Activated naive CD8-positive, alpha-beta T cell treated with anti-CD3 and anti-CD28 coated beads, Interleukin-2, amount 50 U/mL, for 24 hours (primary cell): ENCODE results near the gene FBXL15.

ENCODE experiments used
- ATAC-seq: fragments of 150-1000 bp; cut with Tn5 transposase; one replicate; pipeline ENCODE4 v1.10.0; 2021
- DNase-seq: peaks from one replicate; pipeline ENCODE4 v3.0.0; 2021
- H3K27ac Mint-ChIP-seq: one replicate; pipeline ENCODE4 v1.8.0; 2021; ENCODE audit warnings: mild to moderate bottlenecking, mixed read lengths
- H3K27me3 Mint-ChIP-seq: one replicate; pipeline ENCODE4 v1.8.0; 2021; ENCODE audit warnings: mixed read lengths
- H3K36me3 Mint-ChIP-seq: one replicate; pipeline ENCODE4 v1.8.0; 2021; ENCODE audit warnings: low read depth, mixed read lengths
- H3K4me1 Mint-ChIP-seq: one replicate; pipeline ENCODE4 v1.8.0; 2021; ENCODE audit warnings: mixed read lengths
- H3K4me3 Mint-ChIP-seq: one replicate; pipeline ENCODE4 v1.8.0; 2021; ENCODE audit warnings: mild to moderate bottlenecking, moderate library complexity, mixed read lengths
- H3K9me3 Mint-ChIP-seq: one replicate; pipeline ENCODE4 v1.8.0; 2021; ENCODE audit warnings: mixed read lengths

Gene FBXL15

GRCh38 chr10:102462512-102463054 is 41.9 kb downstream of the FBXL15 start:
- Mint-ChIP-seq H3K9me3 (no peaks in the 10 kb centered on the region), H3K4me1 (peaks cover 37% of the 10 kb centered on the region), H3K36me3 (no peaks in the 10 kb centered on the region), H3K27me3 (peaks cover 2% of the 10 kb centered on the region), H3K27ac (peak overlapping the region; percentile 67), H3K4me3 (peak overlapping the region; percentile 88)
- ATAC-seq (peak; percentile 5), DNase-seq (no peak)

- no peaks in the 10 kb centered on the region for H3K9me3 Mint-ChIP-seq
- peaks cover 37% of the 10 kb centered on the region for H3K4me1 Mint-ChIP-seq
- H3K27ac Mint-ChIP-seq, result no peak overlapping the region
- no peaks in the 10 kb centered on the region for H3K36me3 Mint-ChIP-seq
- H3K27me3 Mint-ChIP-seq, result peaks cover 2% of the 10 kb centered on the region
- H3K4me3 Mint-ChIP-seq, result no peak overlapping the region
- no peak for ATAC-seq
- DNase-seq, result no peak
These were observed 43.3 kb downstream of the FBXL15 start for GRCh38 chr10:102463983-102464382.

GRCh38 chr10:102465466-102465865 is 44.8 kb downstream of the FBXL15 start:
- ATAC-seq (no peak), DNase-seq (no peak)
- Mint-ChIP-seq H3K27me3 (peaks cover 2% of the 10 kb centered on the region), H3K9me3 (no peaks in the 10 kb centered on the region), H3K36me3 (peaks cover 4% of the 10 kb centered on the region), H3K4me1 (peaks cover 37% of the 10 kb centered on the region), H3K4me3 (no peak overlapping the region), H3K27ac (no peak overlapping the region)

DNA sequence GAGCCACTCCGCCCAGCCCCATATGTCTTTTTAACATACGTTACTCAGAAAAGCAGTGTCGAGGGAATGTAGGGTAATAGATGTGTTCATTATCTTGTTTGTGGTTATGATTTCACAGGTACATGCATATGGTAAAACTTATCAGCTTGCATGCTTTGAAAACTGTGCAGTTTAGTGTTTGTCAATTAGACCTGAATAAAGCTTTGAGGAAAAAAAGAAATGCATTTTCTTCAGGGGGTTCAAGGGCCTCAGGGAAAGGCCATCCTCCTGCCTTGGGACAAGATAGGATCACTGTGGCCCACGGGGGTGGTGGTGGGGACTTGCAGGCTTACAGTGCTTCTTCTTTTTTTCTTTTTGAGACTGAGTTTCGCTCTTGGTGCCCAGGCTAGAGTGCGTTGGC is 46.7 kb downstream of the FBXL15 start:
- ATAC-seq, result no peak
- no peak for DNase-seq
- Mint-ChIP-seq H3K9me3 (no peaks in the 10 kb centered on the region), H3K27me3 (peaks cover 2% of the 10 kb centered on the region), H3K4me1 (peaks cover 19% of the 10 kb centered on the region), H3K36me3 (peaks cover 4% of the 10 kb centered on the region), H3K4me3 (no peak overlapping the region), H3K27ac (no peak overlapping the region)

GRCh38 chr10:102467971-102468438 is 47.4 kb downstream of the FBXL15 start:
- peaks cover 16% of the 10 kb centered on the region for H3K4me1 Mint-ChIP-seq

DNA sequence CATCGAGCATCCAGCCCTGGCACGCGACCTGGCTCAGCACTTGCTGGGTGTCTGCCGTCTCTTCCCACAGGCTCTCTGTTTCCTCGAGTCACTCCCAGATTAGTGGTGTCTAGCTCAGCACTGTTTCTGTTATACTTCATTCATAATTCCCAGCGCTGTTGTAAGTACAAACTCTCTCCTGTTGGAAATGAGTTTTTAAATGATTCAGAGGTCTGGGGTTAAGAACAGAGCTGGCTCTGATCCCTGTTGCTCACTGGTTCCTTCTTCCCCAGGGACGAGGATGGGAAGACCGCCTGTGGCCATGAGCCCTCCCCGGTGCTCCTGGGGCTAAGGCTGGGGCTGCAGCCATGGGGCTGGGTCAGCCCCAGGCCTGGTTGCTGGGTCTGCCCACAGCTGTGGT is 48.0 kb downstream of the FBXL15 start:
- Mint-ChIP-seq H3K4me3 (no peak overlapping the region), H3K27me3 (no peaks in the 10 kb centered on the region), H3K9me3 (no peaks in the 10 kb centered on the region), H3K36me3 (peaks cover 8% of the 10 kb centered on the region), H3K27ac (no peak overlapping the region), H3K4me1 (peaks cover 16% of the 10 kb centered on the region)
- DNase-seq (no peak), ATAC-seq (no peak)

More at GRCh38 chr10:102467971-102468438, 47.4 kb downstream of the FBXL15 start:
- DNase-seq (no peak), ATAC-seq (no peak)
- Mint-ChIP-seq H3K27me3 (no peaks in the 10 kb centered on the region), H3K9me3 (no peaks in the 10 kb centered on the region), H3K27ac (no peak overlapping the region), H3K4me3 (no peak overlapping the region), H3K36me3 (peaks cover 8% of the 10 kb centered on the region)

- no peaks in the 10 kb centered on the region for H3K27me3 Mint-ChIP-seq
- peaks cover 11% of the 10 kb centered on the region for H3K36me3 Mint-ChIP-seq
- peaks cover 15% of the 10 kb centered on the region for H3K4me1 Mint-ChIP-seq
- ATAC-seq (no peak), DNase-seq (no peak)
- no peak overlapping the region for H3K27ac Mint-ChIP-seq
- H3K9me3 Mint-ChIP-seq, result no peaks in the 10 kb centered on the region
- H3K4me3 Mint-ChIP-seq, result no peak overlapping the region
These were observed 50.2 kb downstream of the FBXL15 start for GRCh38 chr10:102470579-102471546.
